Testis (tissue), 3 donors: Measurements from ENCODE around the gene TMA16. TPM values are rescaled to one million over a fixed set of nuclear protein-coding genes. Genes with fewer than 3 reads are reported as not detected.

Experiments used
- DNase-seq: peaks from one replicate; pipeline ENCODE4 v3.0.0-alpha.2; 2019
- H3K27ac ChIP-seq, 2 donors: fragments of 200-600 bp; sonication (generic); one replicate each; pipeline ENCODE4 v1.5.1; 2019
- H3K27me3 ChIP-seq: fragments of 200-600 bp; sonication (generic); one replicate; pipeline ENCODE4 v1.5.1; 2019
- H3K36me3 ChIP-seq: fragments of 200-600 bp; sonication (generic); one replicate; pipeline ENCODE4 v1.5.1; 2017; ENCODE audit warnings: low read depth; ENCODE audit errors: missing control alignments
- H3K4me1 ChIP-seq: fragments of 200-600 bp; sonication (generic); one replicate; pipeline ENCODE4 v1.5.1; 2019
- H3K4me3 ChIP-seq, 2 donors: fragments of 200-600 bp; sonication (generic); one replicate each; pipeline ENCODE4 v1.5.1; 2017 to 2019
- H3K9me3 ChIP-seq: fragments of 200-600 bp; sonication (generic); one replicate; pipeline ENCODE4 v1.5.1; 2017
- CTCF ChIP-seq, 3 experiments: fragments of 450-650 bp in 2 of 3; fragments of 200-600 bp in 1 of 3; sonication (generic) in 1 of 3; IDR thresholded peaks; one replicate each; pipeline ENCODE4 v1.5.1; 2016 to 2019; ENCODE audit warnings: antibody characterized with exemption in 3 of 3, mild to moderate bottlenecking in 2 of 3, moderate library complexity in 1 of 3
- POLR2A ChIP-seq: fragments of 450-650 bp; IDR thresholded peaks from one replicate; pipeline ENCODE4 v1.6.1; 2017; ENCODE audit warnings: antibody characterized with exemption, mild to moderate bottlenecking, moderate library complexity
- WGBS, 2 donors: methylation state at CpG; one replicate each; pipeline ENCODE4 v1.1.5; 2018; 5-methylcytosine and 5-hydroxymethylcytosine counted together
- intact Hi-C: fragments of 100-400 bp; cut with DNase I; formaldehyde crosslinking; loops from one replicate; pipeline ENCODE4 v1.15.1; 2023; ENCODE audit warnings: low total_unique reads
- polyA plus RNA-seq: library from polyadenylated mRNA; stranded (reverse); fragments of 350-450 nt; fragmentation: Illumina TruSeq; extraction: RNeasy Lipid Tissue Mini Kit (QIAGEN cat#74804); gene quantifications from one replicate; pipeline ENCODE4 v1.2.3, GENCODE V29; 2014; ENCODE audit warnings: low read depth, low replicate concordance; ENCODE audit not compliant: insufficient read depth
- total RNA-seq, 2 donors: library from RNA; depleted of rRNA; stranded (reverse); fragments of >200 nt; gene quantifications; one replicate each; pipeline ENCODE4 v1.2.3, GENCODE V29; 2016

Gene TMA16
- total and polyA plus RNA-seq, 3 donors from 2014 or later, result 33.0 to 34.1 (median 33.2) TPM

GRCh38 chr4:163565226-163566135 lies 71.0 kb downstream of the TMA16 start:
- 34 to 42% methylated on average over 5 of the region's 5 CpGs for WGBS, 2 donors
- no peaks in the 10 kb centered on the region for H3K9me3 ChIP-seq
- no peak overlapping the region for H3K27ac ChIP-seq
- no peak overlapping the region for H3K4me3 ChIP-seq
- DNase-seq, result no peak
- intact Hi-C loops, result no loop called here
- H3K4me1 ChIP-seq, result no peaks in the 10 kb centered on the region
- H3K36me3 ChIP-seq, result no peaks in the 10 kb centered on the region
- H3K27me3 ChIP-seq, result no peaks in the 10 kb centered on the region
- TF ChIP-seq POLR2A, result no peak
- TF ChIP-seq CTCF (IDR thresholded peaks at IDR 0.05), result no peak

GRCh38 chr4:163566257-163566796 lies 71.8 kb downstream of the TMA16 start:
- no peak for DNase-seq
- 65 to 66% methylated on average over 4 of the region's 4 CpGs for WGBS, 2 donors
- no peak overlapping the region for H3K27ac ChIP-seq
- TF ChIP-seq CTCF (IDR thresholded peaks at IDR 0.05) (no peak), POLR2A (no peak)
- no peaks in the 10 kb centered on the region for H3K36me3 ChIP-seq
- intact Hi-C loops, result no loop called here
- H3K4me3 ChIP-seq, result no peak overlapping the region
- H3K9me3 ChIP-seq, result no peaks in the 10 kb centered on the region
- no peaks in the 10 kb centered on the region for H3K27me3 ChIP-seq
- no peaks in the 10 kb centered on the region for H3K4me1 ChIP-seq

- WGBS, 2 donors, result 74 to 100% methylated on average over 2 of the region's 2 CpGs
- DNase-seq, result no peak
- no peak for TF ChIP-seq CTCF (IDR thresholded peaks at IDR 0.05)
- no peak for TF ChIP-seq POLR2A
- Histone ChIP-seq H3K9me3 (no peaks in the 10 kb centered on the region), H3K36me3 (no peaks in the 10 kb centered on the region), H3K4me1 (no peaks in the 10 kb centered on the region), H3K27me3 (no peaks in the 10 kb centered on the region), H3K27ac (no peak overlapping the region), H3K4me3 (no peak overlapping the region)
- intact Hi-C loops, result no loop called here
These were observed 74.4 kb downstream of the TMA16 start for GRCh38 chr4:163568843-163569242.

Other genes with a start within 250 kb of the TMA16 start
- 1 to 10 TPM; 2.4 to 5.9 TPM for gene NPY1R, start 162.1 kb upstream of the TMA16 start, total RNA-seq
- 2.8 TPM for gene NPY1R, start 162.1 kb upstream of the TMA16 start, polyA plus RNA-seq
- 1 to 10 TPM in 1 of 2 donors, under 1 TPM in 1; 0.93 to 1.5 TPM for gene NPY5R, start 150.8 kb upstream of the TMA16 start, total RNA-seq
- gene NPY5R, start 150.8 kb upstream of the TMA16 start, polyA plus RNA-seq, result 14.7 TPM
- 10 to 100 TPM; 45.9 to 47.5 TPM for gene TKTL2, start 20.9 kb upstream of the TMA16 start, total RNA-seq
- gene TKTL2, start 20.9 kb upstream of the TMA16 start, polyA plus RNA-seq, result 211 TPM